T-cell (primary cell): ENCODE results near the gene MYZAP. TPM values are rescaled to one million over a fixed set of nuclear protein-coding genes. Genes with fewer than 3 reads are reported as not detected.

Experiments used
- ATAC-seq, 4 experiments: fragments of 200-7000 bp in 3 of 4; fragments of 150-1000 bp in 1 of 4; cut with Tn5 transposase; replicated peaks in 1 of 4; 1 replicate in 3 of 4; 2 replicates in 1 of 4; pipeline ENCODE4 v1.10.0; 2021; ENCODE audit warnings: moderate library complexity in 3 of 4, mild to moderate bottlenecking in 2 of 4, moderate number of reproducible peaks in 1 of 4
- CTCF ChIA-PET, 2 donors: fragments of 300-600 bp; sonication (Branson Sonifier 250); formaldehyde crosslinking; loops; one replicate each; lab custom pipeline; 2022; ENCODE audit warnings: antibody characterized with exemption in 2 of 2; lab: Charles Lee
- POLR2A ChIA-PET, 2 donors: fragments of 300-600 bp; sonication (Branson Sonifier 250); formaldehyde crosslinking; loops; one replicate each; lab custom pipeline; 2022; ENCODE audit warnings: antibody characterized with exemption in 2 of 2; lab: Charles Lee
- DNase-seq, 35 experiments: peaks; one replicate each; pipeline versions ENCODE4 v3.0.0 to v3.0.0-alpha.2; 2013 to 2023
- H3K27ac ChIP-seq: one replicate; pipeline ENCODE4 v1.5.1; 2013; ENCODE audit warnings: low read length
- H3K27me3 ChIP-seq, 2 experiments: replicated peaks in 1 of 2; 1 replicate in 1 of 2; 2 replicates in 1 of 2; pipeline versions ENCODE4 v1.6.1 to v1.7.0; 2013; ENCODE audit warnings: low read length in 1 of 2, mixed read lengths in 1 of 2; ENCODE audit not compliant: control insufficient read depth in 2 of 2, insufficient read depth in 2 of 2; ENCODE audit errors: extremely low read depth in 1 of 2
- H3K36me3 ChIP-seq, 2 donors: 1 replicate in 1 of 2; 2 replicates in 1 of 2; pipeline versions ENCODE4 v1.6.1 to v1.7.0; 2013; ENCODE audit warnings: low read length in 1 of 2; ENCODE audit not compliant: control insufficient read depth in 2 of 2, insufficient read depth in 1 of 2; ENCODE audit errors: extremely low read depth in 1 of 2
- H3K4me1 ChIP-seq, 2 experiments: 1 replicate in 1 of 2; 2 replicates in 1 of 2; pipeline versions ENCODE4 v1.6.1 to v1.7.0; 2013; ENCODE audit warnings: low read length in 2 of 2, mixed read lengths in 1 of 2; ENCODE audit not compliant: insufficient read depth in 2 of 2, control insufficient read depth in 1 of 2; ENCODE audit errors: extremely low read depth in 1 of 2
- H3K4me3 ChIP-seq, 2 donors: 1 replicate in 1 of 2; 2 replicates in 1 of 2; pipeline versions ENCODE4 v1.5.1 to v1.7.0; 2013; ENCODE audit warnings: mild to moderate bottlenecking in 2 of 2, low read length in 1 of 2, moderate library complexity in 1 of 2; ENCODE audit not compliant: control insufficient read depth in 1 of 2; ENCODE audit errors: extremely low read depth in 1 of 2
- H3K9me3 ChIP-seq: 2 replicates; pipeline ENCODE4 v1.7.0; 2013
- H3K27ac Mint-ChIP-seq, 2 donors: one replicate each; pipeline ENCODE4 v1.8.0; 2020 to 2021; ENCODE audit warnings: mild to moderate bottlenecking in 2 of 2, mixed read lengths in 2 of 2
- H3K27me3 Mint-ChIP-seq, 2 donors: one replicate each; pipeline ENCODE4 v1.8.0; 2021 to 2022; ENCODE audit warnings: mixed read lengths in 2 of 2
- H3K36me3 Mint-ChIP-seq: one replicate; pipeline ENCODE4 v1.8.0; 2021; ENCODE audit warnings: mixed read lengths
- H3K4me1 Mint-ChIP-seq, 3 donors: one replicate each; pipeline ENCODE4 v1.8.0; 2020 to 2022; ENCODE audit warnings: mixed read lengths in 3 of 3, mild to moderate bottlenecking in 1 of 3
- H3K4me3 Mint-ChIP-seq, 3 donors: one replicate each; pipeline ENCODE4 v1.8.0; 2020 to 2022; ENCODE audit warnings: mild to moderate bottlenecking in 3 of 3, mixed read lengths in 3 of 3, moderate library complexity in 3 of 3
- H3K9me3 Mint-ChIP-seq, 3 donors: one replicate each; pipeline ENCODE4 v1.8.0; 2020 to 2022; ENCODE audit warnings: mixed read lengths in 3 of 3
- WGBS: methylation state at CpG from one replicate; pipeline ENCODE4 v1.1.5; 2013; ENCODE audit warnings: missing lambda C conversion rate; ENCODE audit not compliant: insufficient coverage; 5-methylcytosine and 5-hydroxymethylcytosine counted together
- total RNA-seq, 35 experiments: library from RNA in 6 of 35; stranded (reverse) in 6 of 35; fragments of 120-200 nt in 1 of 35; gene quantifications; one replicate each; pipeline versions ENCODE4 v1.2.1 to v1.2.4 and lab custom pipeline; 2013 to 2026

The MYZAP gene
- total RNA-seq, 5 donors from 2014 or later (not counting 1 experiment from before 2014, with no cell fraction given): 0.58 to 1.9 (median 0.82) TPM

DNA sequence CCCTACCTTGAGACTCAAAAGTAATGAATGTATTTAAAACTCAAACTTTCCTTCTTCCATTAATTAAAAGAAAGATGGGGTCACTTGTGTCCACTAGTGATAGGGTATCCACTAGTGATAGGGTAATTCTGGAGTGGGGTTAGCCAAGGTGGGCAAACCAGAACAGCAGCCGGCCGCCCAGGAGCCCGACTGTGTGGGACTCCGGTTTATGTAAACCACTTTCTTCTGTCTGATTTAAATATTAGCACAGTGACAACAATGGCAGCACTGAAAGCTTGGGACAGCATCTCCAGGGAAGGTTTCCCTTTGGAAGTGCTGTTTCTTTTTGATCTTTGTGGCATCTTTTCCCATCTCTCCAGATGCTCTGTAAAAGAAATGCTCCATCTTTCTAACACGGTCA is 722 bp downstream of the MYZAP start:
- ChIA-PET CTCF (interaction anchor here in 1 of 2 donors (0.7 kb wide), 1 partner anchor 17 kb away, joined by 4 read pairs; no protein-coding TSS in a partner anchor), POLR2A (interaction anchor here in 1 of 2 donors (0.6 kb wide), 1 partner anchor 9 kb away, joined by 3 read pairs; no protein-coding TSS in a partner anchor)
- H3K4me3 Mint-ChIP-seq: peak overlapping the region; percentile 30 to 54 (median 53)
- DNase-seq: no peak
- H3K36me3 ChIP-seq: no peaks in the 10 kb centered on the region
- no peak overlapping the region for H3K4me3 ChIP-seq
- peaks cover 0 to 30% of the 10 kb centered on the region in 2 experiments for H3K27me3 ChIP-seq
- H3K9me3 ChIP-seq: no peaks in the 10 kb centered on the region
- H3K36me3 Mint-ChIP-seq: no peaks in the 10 kb centered on the region
- no peak for ATAC-seq
- no peak overlapping the region for H3K27ac Mint-ChIP-seq
- H3K4me1 ChIP-seq: peaks cover 7 to 20% of the 10 kb centered on the region in 2 experiments
- no peak overlapping the region for H3K27ac ChIP-seq
- 83% methylated on average over 1 of the region's 5 CpGs for WGBS
- peaks cover 22 to 39% (median 31%) of the 10 kb centered on the region in 3 donors for H3K4me1 Mint-ChIP-seq
- H3K9me3 Mint-ChIP-seq: no peaks in the 10 kb centered on the region
- H3K27me3 Mint-ChIP-seq: peaks cover 17 to 25% of the 10 kb centered on the region in 2 donors

DNA sequence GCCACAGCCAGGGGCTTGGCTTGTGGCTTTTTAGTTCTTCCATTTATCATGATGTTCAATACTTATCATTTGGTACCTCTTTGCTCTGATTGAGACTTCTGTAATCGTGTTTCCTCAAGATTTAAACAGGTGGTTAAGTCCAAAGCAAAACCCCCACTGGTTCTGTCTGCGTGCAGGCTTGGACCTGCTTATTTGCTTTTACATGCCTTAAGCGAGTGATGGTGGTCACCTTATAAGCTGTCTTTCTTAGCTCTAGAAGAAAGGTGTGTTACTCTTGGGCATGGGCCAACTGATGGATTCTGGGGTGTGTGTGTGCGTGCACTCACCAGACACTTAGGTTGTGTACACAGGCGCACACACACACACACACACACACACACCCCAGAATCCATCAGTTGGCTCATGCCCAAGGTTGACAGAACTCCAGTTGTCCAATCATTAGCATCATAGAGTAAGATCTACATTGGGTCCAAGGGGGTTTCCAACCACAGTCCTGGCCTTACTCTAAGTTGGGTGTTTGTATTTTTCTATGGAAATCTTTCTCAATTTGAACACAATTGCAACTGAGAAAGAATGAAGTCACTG is 1.2 kb downstream of the MYZAP start:
- ATAC-seq: no peak
- POLR2A ChIA-PET: interaction anchor here in 1 of 2 donors (0.6 kb wide), 1 partner anchor 9 kb away, joined by 3 read pairs; no protein-coding TSS in a partner anchor
- Histone ChIP-seq H3K4me1 (peaks cover 3 to 15% of the 10 kb centered on the region in 2 experiments), H3K4me3 (no peak overlapping the region), H3K9me3 (no peaks in the 10 kb centered on the region), H3K27me3 (peaks cover 0 to 30% of the 10 kb centered on the region in 2 experiments), H3K36me3 (no peaks in the 10 kb centered on the region), H3K27ac (no peak overlapping the region)
- H3K36me3 Mint-ChIP-seq: no peaks in the 10 kb centered on the region
- 92% methylated on average over 2 of the region's 5 CpGs for WGBS
- H3K4me1 Mint-ChIP-seq: peaks cover 17 to 34% (median 26%) of the 10 kb centered on the region in 3 donors
- CTCF ChIA-PET: interaction anchor here (0.6 to 0.7 kb wide), 2 partner anchors 17 to 32 kb away, joined by 3 to 4 read pairs; no protein-coding TSS in a partner anchor
- H3K9me3 Mint-ChIP-seq: no peaks in the 10 kb centered on the region
- peak overlapping the region in 2 of 3 donors; percentile 30 to 54 for H3K4me3 Mint-ChIP-seq
- no peak overlapping the region for H3K27ac Mint-ChIP-seq
- H3K27me3 Mint-ChIP-seq: peaks cover 17 to 25% of the 10 kb centered on the region in 2 donors
- no peak for DNase-seq

GRCh38 chr15:57594479-57594878 is 2.8 kb downstream of the MYZAP start:
- Histone ChIP-seq H3K27me3 (peaks cover 0 to 30% of the 10 kb centered on the region in 2 experiments), H3K9me3 (no peaks in the 10 kb centered on the region), H3K4me3 (no peak overlapping the region), H3K4me1 (peaks cover 0 to 13% of the 10 kb centered on the region in 2 experiments), H3K27ac (no peak overlapping the region), H3K36me3 (no peaks in the 10 kb centered on the region)
- POLR2A ChIA-PET: no interaction called here
- Mint-ChIP-seq H3K36me3 (no peaks in the 10 kb centered on the region), H3K27me3 (peaks cover 17 to 26% of the 10 kb centered on the region in 2 donors), H3K27ac (no peak overlapping the region), H3K9me3 (no peaks in the 10 kb centered on the region), H3K4me1 (peaks cover 13 to 22% (median 15%) of the 10 kb centered on the region in 3 donors), H3K4me3 (no peak overlapping the region)
- no peak for ATAC-seq
- 100% methylated on average over 5 of the region's 6 CpGs for WGBS
- CTCF ChIA-PET: no interaction called here
- DNase-seq: no peak

DNA sequence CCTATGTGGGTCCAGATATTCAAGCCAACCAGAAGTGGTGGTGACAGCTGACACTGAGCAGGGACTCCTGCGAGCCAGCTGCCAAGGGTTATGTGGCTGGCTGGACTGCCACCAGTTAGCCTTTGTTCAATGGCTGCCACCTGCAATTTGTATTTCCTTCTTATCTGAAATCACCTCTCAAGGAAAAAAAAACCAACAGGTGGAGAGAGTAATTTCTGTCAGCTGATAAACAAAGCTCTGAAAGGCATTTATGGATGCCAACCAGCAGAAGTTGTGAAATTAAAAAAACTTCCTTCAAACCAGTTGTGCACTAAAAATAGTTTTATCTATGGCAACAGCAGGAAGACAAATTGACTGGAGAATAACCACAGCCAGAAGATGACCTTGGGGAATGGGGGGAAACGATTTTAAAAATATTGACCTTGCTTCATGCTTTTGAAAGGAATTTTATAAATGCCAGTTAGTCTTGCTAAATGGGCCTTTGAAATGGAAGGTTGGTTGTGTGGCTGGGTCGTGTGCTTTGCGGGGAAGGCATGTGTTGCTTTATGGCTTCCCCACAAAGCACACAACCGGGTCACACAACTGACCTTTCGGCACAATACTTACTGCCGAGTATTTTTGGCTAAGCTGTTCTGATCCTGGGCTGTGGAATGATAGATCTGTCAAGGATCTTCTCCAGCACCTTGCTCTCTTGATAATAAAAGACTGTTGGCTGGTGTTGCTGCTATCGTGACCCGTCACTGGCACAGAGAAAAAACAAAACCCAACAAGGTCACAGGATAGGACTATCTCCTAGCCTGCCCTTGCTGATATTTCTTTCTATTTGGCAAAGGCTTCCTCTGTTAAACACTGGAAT is 3.5 kb downstream of the MYZAP start:
- Mint-ChIP-seq H3K4me1 (peaks cover 7 to 15% (median 13%) of the 10 kb centered on the region in 3 donors), H3K9me3 (no peaks in the 10 kb centered on the region), H3K27me3 (peaks cover 9 to 20% of the 10 kb centered on the region in 2 donors), H3K36me3 (no peaks in the 10 kb centered on the region), H3K4me3 (no peak overlapping the region), H3K27ac (no peak overlapping the region)
- no peak for ATAC-seq
- no peak overlapping the region for H3K27ac ChIP-seq
- ChIA-PET POLR2A (no interaction called here), CTCF (no interaction called here)
- no peak for DNase-seq
- peaks cover 0 to 28% of the 10 kb centered on the region in 2 experiments for H3K27me3 ChIP-seq
- 86% methylated on average over 7 of the region's 9 CpGs for WGBS
- H3K4me1 ChIP-seq: peaks cover 0 to 13% of the 10 kb centered on the region in 2 experiments
- H3K4me3 ChIP-seq: no peak overlapping the region
- H3K9me3 ChIP-seq: no peaks in the 10 kb centered on the region
- H3K36me3 ChIP-seq: no peaks in the 10 kb centered on the region

DNA sequence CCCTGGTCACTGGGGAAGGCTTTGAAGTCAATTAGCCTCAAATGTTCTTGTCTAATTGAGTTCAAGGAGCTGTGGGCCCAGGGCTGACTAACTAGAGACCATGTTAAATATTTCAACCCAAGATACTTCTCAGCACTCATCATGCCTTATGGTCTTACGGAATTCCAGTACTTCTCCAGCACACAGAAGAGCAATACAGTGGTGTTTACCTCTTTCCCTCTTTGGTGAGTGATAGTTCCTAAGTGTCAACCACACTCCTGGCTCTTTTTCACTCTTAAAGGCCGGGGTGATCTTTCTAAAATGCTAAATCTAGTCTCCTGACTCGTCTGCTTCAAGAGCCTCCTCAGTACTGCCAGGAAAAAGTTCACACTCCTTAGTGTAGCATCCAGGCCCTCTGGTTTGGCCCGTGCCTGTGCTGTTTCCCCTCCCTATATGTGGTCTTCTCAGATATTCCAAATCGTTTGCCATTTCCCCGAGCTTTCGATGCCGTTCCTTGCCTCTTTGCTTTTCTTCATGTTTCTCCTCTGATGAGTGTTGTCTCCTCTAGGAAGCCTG is 4.7 kb downstream of the MYZAP start:
- Mint-ChIP-seq H3K4me1 (peaks cover 5 to 9% (median 7%) of the 10 kb centered on the region in 3 donors), H3K36me3 (no peaks in the 10 kb centered on the region), H3K27ac (no peak overlapping the region), H3K27me3 (peaks cover 4 to 9% of the 10 kb centered on the region in 2 donors), H3K9me3 (no peaks in the 10 kb centered on the region), H3K4me3 (no peak overlapping the region)
- ATAC-seq: no peak
- H3K4me3 ChIP-seq: no peak overlapping the region
- WGBS: 77% methylated on average over 7 of the region's 8 CpGs
- H3K27ac ChIP-seq: no peak overlapping the region
- no peaks in the 10 kb centered on the region for H3K9me3 ChIP-seq
- ChIA-PET POLR2A (no interaction called here), CTCF (no interaction called here)
- peaks cover 0 to 19% of the 10 kb centered on the region in 2 experiments for H3K27me3 ChIP-seq
- H3K4me1 ChIP-seq: peaks cover 0 to 6% of the 10 kb centered on the region in 2 experiments
- H3K36me3 ChIP-seq: no peaks in the 10 kb centered on the region
- DNase-seq: no peak

DNA sequence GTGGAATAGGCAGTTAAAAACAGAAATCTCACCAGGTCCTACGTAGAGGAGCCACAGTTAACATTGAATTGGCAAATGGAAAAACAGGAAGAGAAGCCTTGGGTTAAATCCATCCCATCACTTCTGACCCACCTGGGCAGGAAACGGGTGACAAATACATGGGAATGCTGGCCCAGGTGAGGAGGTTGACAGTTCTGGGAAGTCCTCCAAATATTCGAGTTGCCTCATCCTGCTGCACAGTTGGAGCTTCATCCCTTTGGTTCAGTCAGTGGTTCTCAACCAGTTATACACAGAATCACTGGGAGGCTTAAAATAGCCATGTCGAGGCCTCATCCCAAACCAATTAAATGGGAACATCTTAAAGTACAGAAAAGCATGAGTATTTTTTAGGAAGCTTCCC is 5.3 kb downstream of the MYZAP start:
- H3K9me3 ChIP-seq: no peaks in the 10 kb centered on the region
- H3K27ac ChIP-seq: no peak overlapping the region
- WGBS: no CpG with 5 or more reads among the region's 4 CpGs
- ChIA-PET POLR2A (no interaction called here), CTCF (interaction anchor here in 1 of 2 donors (0.6 kb wide), 1 partner anchor 58 kb away, joined by 3 read pairs; no protein-coding TSS in a partner anchor)
- H3K9me3 Mint-ChIP-seq: no peaks in the 10 kb centered on the region
- peaks cover 0 to 15% of the 10 kb centered on the region in 2 experiments for H3K27me3 ChIP-seq
- peaks cover 7 to 9% of the 10 kb centered on the region in 2 donors for H3K27me3 Mint-ChIP-seq
- no peaks in the 10 kb centered on the region for H3K36me3 Mint-ChIP-seq
- H3K4me3 Mint-ChIP-seq: no peak overlapping the region
- no peak overlapping the region for H3K27ac Mint-ChIP-seq
- peaks cover 6 to 8% (median 7%) of the 10 kb centered on the region in 3 donors for H3K4me1 Mint-ChIP-seq
- H3K4me1 ChIP-seq: peaks cover 0 to 2% of the 10 kb centered on the region in 2 experiments
- DNase-seq (no peak), ATAC-seq (no peak)
- H3K36me3 ChIP-seq: no peaks in the 10 kb centered on the region
- H3K4me3 ChIP-seq: no peak overlapping the region
